ENCODE data around the gene IMMP1L.

- TF ChIP-seq POLR2A (IDR thresholded peaks at IDR 0.05; ENCODE audit: low read depth, low read length) (no peak), EZH2 (IDR thresholded peaks at IDR 0.05; ENCODE audit: borderline replicate concordance, low read depth, low read length, severe bottlenecking) (no peak), POLR2AphosphoS5 (IDR thresholded peaks at IDR 0.05; ENCODE audit: insufficient read depth, low read depth, low read length) (no peak), FOS (IDR thresholded peaks at IDR 0.05; ENCODE audit: borderline replicate concordance, insufficient read depth, low read length) (no peak), CTCF (IDR thresholded peaks at IDR 0.05; ENCODE audit: extremely low read depth in 1 of 2, insufficient read depth in 1 of 2, low read depth in 1 of 2, low read length in 2 of 2) (no peak), JUN (IDR thresholded peaks at IDR 0.05; ENCODE audit: borderline replicate concordance, insufficient read depth, insufficient read length, low read depth) (no peak)
- TF ChIP-seq, protein P1, sequence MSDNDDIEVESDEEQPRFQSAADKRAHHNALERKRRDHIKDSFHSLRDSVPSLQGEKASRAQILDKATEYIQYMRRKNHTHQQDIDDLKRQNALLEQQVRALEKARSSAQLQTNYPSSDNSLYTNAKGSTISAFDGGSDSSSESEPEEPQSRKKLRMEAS (IDR thresholded peaks at IDR 0.05; ENCODE audit: insufficient read depth, insufficient read length): no peak
Observed at GRCh38 chr11:31484497-31484896, 24.9 kb downstream of the IMMP1L start.

Data from endothelial cell of umbilical vein (primary cell).